GM18502 (cell line): ENCODE measurements around the gene DGAT2L6.

Experiments used
- ATAC-seq: cut with Tn5 transposase; IDR thresholded peaks from one replicate; pipeline ENCODE4 v1.9.1; 2021; ENCODE audit warnings: mild to moderate bottlenecking; ENCODE audit not compliant: unreplicated experiment, poor library complexity

DGAT2L6 gene

DNA sequence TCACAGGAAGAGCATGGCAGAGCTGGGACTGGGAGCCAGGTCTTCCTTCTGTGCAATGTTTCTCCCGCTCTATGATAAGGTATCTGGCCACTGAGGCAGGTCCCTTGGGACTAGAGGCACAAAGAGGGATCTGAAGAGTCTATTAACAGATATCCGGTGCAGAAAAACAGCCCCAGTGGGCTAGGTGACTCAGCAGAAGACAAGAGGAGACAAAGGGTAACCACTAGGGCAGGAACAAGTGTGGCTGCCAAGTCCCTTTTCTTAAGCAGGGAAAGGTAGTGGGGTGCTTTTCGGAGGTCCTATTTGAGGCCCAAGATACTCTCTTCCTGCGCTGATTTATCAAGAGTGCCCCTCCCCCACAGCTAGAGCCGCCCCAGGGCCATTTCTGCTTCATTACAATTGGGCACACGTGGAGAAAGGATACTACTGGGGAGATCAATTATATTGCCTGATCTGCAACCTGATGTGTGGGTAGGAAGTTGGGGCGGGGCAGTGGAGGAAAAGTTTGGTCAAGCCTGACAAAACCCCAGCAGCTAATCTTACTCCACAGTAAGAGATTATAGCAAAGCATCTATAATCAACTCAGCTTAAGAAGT lies at the start of gene DGAT2L6:
Gene DGAT2L6 (plus strand): TSS at position 546 of the 596 bp plus-strand sequence. CDS start 100 bp downstream, outside the sequence.
- ATAC-seq, result peak; percentile 77

- ATAC-seq, result no peak
Observed at GRCh38 chrX:70128071-70128470, 49.2 kb upstream of the DGAT2L6 start.

GRCh38 chrX:70129816-70130215 lies 47.5 kb upstream of the DGAT2L6 start:
- no peak for ATAC-seq

DNA sequence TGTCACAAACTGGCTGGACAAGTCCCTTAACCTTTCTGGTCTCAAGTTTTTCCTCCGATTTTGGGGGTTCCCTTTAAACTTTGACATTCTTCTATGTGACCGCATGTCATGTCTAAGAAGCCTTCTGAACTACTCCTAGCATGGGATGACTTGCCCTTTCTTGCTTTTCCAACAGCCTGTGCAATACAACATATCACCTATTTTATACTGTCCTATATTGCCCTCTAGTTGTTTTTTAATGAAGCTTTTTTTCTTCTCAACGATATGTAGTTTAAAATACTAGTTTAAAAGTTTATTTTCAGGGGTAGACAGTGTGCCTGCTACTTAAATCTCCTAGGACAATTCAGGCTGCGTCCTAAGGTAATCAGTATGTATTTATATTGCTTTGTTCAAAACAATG lies 45.1 kb upstream of the DGAT2L6 start:
- no peak for ATAC-seq

DNA sequence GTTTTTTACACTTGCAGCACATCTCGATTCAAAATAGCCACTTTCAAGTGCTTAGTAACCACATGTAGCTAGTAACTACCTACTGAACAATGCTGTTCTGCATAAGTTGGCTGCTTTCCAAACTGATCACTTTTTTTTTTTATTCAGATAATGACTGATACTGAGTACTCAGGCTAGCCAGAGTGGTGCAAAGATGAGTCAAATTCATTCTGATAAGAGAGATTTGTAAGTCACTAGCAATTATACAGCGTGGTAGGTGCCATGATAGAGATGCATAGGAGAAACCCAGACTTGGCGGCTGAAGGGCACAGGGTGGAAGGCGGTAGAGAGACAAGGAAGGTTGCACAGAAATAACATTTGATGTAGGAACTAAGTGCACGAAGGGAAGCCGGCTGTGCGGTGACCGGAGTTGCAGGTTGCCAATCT lies 44.4 kb upstream of the DGAT2L6 start:
- ATAC-seq, result peak; percentile 49

- ATAC-seq, result peak; percentile 88
Observed at GRCh38 chrX:70133303-70134115, 43.8 kb upstream of the DGAT2L6 start, which contains the start of gene IGBP1. Gene IGBP1 (plus strand): TSS chrX:70133447. CDS start chrX:70133948, 501 bp downstream.

DNA sequence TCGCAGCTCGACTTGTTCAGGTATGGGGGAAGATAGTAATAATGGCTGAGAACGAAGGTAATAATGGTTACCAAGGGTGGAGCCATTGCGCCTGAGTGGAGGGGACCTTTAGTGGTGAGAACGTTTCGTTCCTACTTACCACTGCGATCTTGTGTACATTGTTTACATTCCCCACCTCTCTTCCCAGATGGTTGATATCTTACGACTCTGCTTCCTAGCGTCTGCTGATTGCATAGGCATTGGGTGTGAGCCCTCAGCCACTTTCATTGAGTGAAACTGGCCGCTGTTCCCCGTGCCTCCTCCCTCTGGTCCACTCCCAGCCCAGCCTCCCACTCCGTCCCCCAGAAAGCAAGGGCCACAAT lies 43.2 kb upstream of the DGAT2L6 start:
- ATAC-seq, result peak; percentile 21

DNA sequence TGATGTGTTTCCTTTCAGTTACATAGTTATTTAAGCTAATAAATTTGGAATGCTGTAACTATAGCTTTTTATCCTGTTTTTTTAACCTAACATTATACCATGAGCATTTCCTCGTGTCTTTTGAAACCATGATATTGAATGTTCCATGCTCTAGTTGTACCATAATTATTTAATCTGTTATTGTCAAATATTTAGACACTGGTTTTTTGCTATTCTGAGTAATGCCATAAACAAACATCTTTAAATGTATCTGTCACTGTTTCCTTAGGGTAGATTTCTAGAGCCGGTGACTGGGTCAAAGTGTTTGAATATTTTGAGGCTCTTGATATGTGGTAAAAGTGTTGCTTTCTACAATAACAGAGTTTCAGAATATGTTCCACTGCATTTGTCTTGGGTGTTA lies 38.7 kb upstream of the DGAT2L6 start:
- no peak for ATAC-seq

DNA sequence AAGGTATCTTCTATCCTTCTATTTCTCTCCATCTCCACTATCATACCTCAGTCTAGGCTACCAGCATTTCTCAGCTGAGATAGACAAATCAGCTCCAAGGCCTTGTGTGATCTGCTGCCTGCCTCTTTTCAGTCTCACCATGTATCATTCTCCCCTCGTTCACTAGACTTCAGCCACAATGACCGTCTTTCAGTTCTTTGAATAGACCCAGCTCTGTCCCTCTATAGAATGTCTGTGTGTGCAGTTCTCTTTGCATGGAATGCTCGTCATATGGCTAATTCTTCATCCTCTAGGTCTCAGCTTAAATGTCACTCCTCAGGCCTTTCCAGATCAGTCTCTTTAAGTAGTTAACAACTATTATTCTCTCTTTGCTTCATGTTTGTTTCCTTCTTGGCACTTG lies 37.5 kb upstream of the DGAT2L6 start:
- ATAC-seq, result no peak

DNA sequence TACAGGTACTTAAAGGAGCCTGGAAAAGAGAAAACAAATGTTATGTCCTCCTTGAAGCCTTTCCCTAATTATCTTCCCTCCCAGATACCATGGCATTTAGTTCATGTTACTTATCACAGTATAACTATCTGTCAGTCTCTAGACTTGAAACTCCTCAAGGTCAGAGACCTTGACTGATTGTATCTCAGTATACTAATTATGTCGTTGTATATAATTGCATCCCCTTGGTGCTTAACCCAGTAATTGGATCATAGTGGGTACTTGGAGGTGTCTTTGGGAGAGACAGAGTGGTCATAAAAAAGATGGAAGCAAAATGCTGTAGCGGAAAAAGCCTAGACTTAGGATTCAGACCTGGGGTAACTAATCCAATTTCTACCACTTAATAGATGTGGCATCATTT lies 35.9 kb upstream of the DGAT2L6 start:
- ATAC-seq, result no peak

DNA sequence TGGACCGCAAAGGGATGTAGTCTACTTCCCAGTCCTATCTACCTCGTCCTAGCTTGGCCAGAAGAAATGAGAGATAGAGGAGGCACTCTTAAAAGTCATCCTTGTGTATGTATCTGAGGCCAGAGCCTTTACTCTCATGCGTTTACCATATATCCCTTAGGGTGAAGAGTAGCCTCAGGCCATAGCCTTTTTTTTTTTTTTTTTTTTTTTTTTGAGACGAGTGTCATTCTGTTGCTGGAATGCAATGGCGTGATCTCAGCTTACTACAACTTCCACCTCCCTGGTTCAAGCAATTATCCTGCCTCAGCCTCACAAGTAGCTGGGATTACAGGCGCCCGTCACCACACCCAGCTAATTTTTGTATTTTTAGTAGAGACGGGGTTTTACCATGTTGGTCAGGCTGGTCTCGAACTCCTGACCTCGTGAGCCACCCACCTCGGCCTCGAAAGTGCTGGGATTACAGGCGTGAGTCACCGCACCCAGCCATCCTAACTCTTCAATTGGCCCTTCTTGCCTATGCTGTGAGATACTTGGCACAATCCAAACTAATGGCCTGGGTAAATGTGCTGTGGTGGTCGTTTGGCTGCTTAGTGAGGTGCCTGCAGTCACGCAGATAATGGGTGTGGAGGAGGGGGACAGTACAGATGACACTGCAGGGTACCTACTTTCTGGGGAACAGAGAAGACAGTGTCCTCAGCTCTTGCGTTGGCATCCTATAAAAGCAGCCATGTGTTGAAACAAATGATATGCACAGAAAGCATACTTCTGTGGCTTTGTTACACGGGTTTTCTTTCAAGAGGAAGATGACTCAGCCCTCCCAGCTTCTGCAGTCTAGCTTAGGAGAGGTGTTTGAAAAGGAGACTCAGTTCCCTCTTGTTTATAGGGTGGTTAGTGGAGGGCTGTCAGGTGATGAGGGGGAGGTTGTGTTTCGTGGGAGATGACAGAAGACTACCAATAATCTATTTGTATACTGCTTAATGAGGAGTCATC lies 10.4 kb upstream of the DGAT2L6 start:
- ATAC-seq, result no peak

DNA sequence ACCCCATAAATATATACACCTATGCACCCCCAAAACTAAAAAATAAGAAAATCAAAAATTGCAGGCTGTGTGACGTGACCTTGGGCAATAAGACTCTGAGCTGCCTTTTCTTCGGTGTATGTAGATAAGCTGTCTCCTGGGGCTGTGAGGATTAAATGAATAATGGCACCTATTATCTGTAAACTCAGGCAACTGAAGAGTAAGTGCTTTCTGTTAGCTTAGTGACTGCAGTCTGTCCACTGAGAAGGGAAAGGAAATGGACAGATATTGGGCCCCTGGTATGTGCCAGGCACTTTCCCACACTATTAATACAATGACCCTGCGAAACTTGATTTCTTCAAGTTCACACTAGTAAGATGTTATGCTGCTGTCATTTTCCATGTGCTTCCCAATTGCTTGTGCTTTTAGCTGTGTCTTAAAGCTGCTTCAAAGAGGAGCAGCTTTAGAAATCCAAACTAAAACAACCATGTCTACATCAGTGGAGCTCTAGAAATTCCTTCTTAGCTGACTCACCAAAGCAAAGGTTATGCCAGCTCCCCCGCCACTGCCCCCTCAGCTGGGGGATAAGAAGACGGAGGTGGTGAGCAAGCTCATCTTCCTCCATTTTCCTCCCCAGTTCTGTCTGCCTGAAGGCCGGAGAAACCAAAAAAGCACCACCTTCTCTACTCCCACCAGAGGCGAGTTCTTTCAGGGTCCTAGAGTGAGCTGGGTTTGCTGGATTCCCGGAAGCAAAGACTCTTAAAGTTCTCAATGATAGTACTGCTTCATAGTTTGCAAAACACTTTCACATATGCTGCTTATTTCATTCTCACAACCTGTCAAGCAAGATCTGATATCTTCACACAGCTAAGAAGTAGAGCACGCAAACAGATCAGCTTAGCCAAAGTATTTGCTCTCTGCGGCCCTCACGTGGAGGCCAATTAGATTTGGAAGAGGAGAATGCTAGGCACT lies 8.8 kb upstream of the DGAT2L6 start:
- no peak for ATAC-seq

DNA sequence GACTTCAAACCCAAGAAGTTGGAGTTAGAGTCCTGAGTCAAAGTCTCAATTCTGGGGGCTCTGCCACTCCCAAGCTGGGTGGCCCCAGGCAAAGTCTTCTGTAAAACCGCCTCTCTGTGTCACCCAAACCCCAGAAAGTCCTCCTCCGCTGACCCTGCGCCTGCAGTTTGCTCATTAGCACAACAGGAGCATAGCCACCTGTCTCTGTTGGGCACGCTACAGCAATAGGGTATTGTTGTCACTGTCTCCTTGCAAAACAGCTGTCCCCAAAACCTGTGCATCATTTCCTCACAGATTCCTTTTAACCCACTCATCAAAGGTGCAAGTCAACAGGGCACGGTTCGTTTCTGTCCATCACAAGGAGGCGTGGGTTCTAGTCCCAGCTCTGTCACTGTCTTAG lies 8.0 kb upstream of the DGAT2L6 start:
- no peak for ATAC-seq

GRCh38 chrX:70171624-70172023 lies 5.7 kb upstream of the DGAT2L6 start:
- ATAC-seq, result no peak

DNA sequence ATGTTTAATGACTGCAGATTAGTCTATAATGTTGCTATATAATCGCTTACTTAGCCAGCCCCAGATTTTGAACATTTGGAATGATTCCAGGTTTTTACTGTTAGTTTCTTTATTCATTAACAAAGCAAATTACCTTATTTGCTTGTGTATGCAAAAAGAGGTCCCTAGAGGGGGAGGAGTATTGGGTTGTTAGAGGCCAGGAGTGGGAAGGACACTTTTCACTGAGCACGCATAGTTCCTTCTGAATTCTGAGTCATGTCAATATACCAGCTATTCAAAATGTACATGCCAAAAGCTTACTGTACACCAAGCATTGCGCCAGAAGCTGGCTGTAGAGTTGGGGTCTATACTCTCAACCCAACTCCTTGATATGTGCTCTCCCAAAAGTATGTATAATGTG lies 5.1 kb upstream of the DGAT2L6 start:
- ATAC-seq, result no peak

- no peak for ATAC-seq
Observed at GRCh38 chrX:70172964-70173363, 4.3 kb upstream of the DGAT2L6 start.

DNA sequence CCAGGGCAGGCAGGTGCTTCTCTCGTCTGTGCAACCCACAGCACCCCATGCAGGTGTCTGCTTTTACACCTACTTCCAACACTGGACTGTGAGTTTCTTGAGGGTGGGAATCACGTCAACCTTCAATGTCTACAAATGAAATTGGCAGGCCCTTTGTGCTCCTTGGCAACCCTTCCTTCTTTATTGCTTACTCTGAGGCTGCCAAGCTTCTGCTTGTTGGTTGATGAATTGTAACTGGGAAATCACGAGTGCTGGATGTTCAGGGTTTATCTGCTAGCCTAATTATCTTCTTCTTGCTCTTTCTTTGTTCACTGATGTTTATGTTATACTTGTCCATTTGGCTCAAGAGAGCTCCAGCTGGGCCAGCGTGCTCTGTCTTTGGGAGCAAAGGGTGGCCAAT lies 2.5 kb upstream of the DGAT2L6 start:
- ATAC-seq, result no peak

DNA sequence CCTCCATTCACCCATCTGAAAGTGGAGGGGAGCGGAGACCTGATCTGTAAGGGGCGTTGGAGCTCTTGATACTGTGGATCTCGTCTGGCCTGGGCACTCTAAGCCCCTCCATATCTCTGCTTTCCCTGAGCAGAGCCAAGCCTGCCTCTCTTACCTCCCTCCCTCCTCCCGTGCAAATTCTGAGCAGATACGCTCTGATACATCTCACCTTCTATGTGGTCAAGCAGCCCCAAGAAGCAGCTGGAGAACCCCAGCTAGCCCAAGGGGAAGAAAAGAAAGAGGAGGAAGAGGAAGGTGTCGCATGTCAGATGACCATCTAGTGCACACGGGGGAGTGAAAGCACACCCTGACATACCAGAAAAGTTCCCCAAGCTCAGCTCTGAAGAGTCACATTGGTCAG lies 1.9 kb upstream of the DGAT2L6 start:
- ATAC-seq, result no peak

DNA sequence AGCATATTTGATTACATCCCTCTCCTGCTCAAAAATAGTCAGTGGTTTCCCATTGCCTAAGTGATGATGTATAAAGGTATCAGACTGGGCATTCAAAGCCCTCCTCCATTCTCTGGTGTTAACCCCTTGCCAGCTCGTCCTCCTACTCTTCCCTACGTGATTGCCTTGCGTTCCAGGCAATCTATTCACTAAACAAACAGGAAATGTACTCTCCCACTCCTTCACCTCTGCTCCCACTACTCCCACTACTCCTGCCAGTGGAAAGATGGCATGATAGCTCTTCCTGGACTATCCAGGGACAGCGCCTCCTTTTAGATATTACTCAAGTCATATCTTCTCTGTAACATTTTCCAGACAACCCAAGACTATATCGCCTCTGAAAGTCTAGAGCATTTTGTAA lies 5.8 kb downstream of the DGAT2L6 start:
- no peak for ATAC-seq

- ATAC-seq, result no peak
Observed at GRCh38 chrX:70190225-70190624, 12.9 kb downstream of the DGAT2L6 start.
